ENCODE data around the gene ARSA. TPM values are rescaled to one million over a fixed set of nuclear protein-coding genes. Genes with fewer than 3 reads are reported as not detected.

Gene ARSA
- total RNA-seq, 1 donor from 2014 or later, result 22.2 TPM

Other genes starting within 250 kb of the ARSA start
- gene SBF1, start 153.1 kb downstream of the ARSA start, total RNA-seq, result 55.5 TPM
- not detected for gene ADM2, start 146.6 kb downstream of the ARSA start, total RNA-seq
- gene MIOX, start 141.3 kb downstream of the ARSA start, total RNA-seq, result not detected
- gene LMF2, start 120.5 kb downstream of the ARSA start, total RNA-seq, result 27.6 TPM
- gene NCAPH2, start 119.9 kb downstream of the ARSA start, total RNA-seq, result 30.6 TPM
- 1.3 TPM for gene SCO2, start 102.6 kb downstream of the ARSA start, total RNA-seq
- gene TYMP, start 98.1 kb downstream of the ARSA start, total RNA-seq, result 12.7 TPM
- gene KLHDC7B, start 82.3 kb downstream of the ARSA start, total RNA-seq, result not detected
- not detected for gene SYCE3, start 65.2 kb downstream of the ARSA start, total RNA-seq
- gene CPT1B, start 49.7 kb downstream of the ARSA start, total RNA-seq, result 458 TPM
- 42.7 TPM for gene CHKB, start 45.3 kb downstream of the ARSA start, total RNA-seq
- 0.57 TPM for gene MAPK8IP2, start 27.4 kb downstream of the ARSA start, total RNA-seq
- gene SHANK3, start 44.7 kb upstream of the ARSA start, total RNA-seq, result 22.9 TPM
- not detected for gene ACR, start 110.1 kb upstream of the ARSA start, total RNA-seq
- 6.7 TPM for gene RABL2B, start 155.5 kb upstream of the ARSA start, total RNA-seq